GM19025 (cell line): ENCODE data around the gene DNAH2.

Experiments
- ATAC-seq: cut with Tn5 transposase; IDR thresholded peaks from one replicate; pipeline ENCODE4 v1.9.1; 2021; ENCODE audit warnings: mild to moderate bottlenecking, low read depth, moderate library complexity; ENCODE audit not compliant: unreplicated experiment

DNAH2 gene

GRCh38 chr17:7836596-7837407, 119.3 kb downstream of the DNAH2 start:
- ATAC-seq = no peak

- no peak for ATAC-seq
Measured at GRCh38 chr17:7837408-7838088, 120.0 kb downstream of the DNAH2 start.

GRCh38 chr17:7838090-7839075, 120.8 kb downstream of the DNAH2 start:
- ATAC-seq = no peak

GRCh38 chr17:7839190-7839875, 121.8 kb downstream of the DNAH2 start:
- ATAC-seq = no peak

GRCh38 chr17:7839876-7840261, 122.3 kb downstream of the DNAH2 start:
- no peak for ATAC-seq

GRCh38 chr17:7840441-7840840, 122.9 kb downstream of the DNAH2 start:
- ATAC-seq = no peak

- no peak for ATAC-seq
Measured at GRCh38 chr17:7840875-7841274, 123.3 kb downstream of the DNAH2 start.

- peak; percentile 7 for ATAC-seq
Measured at GRCh38 chr17:7841396-7841914, 123.9 kb downstream of the DNAH2 start.

- peak; percentile 14 for ATAC-seq
Measured at GRCh38 chr17:7841915-7842379, 124.4 kb downstream of the DNAH2 start.

- peak; percentile 28 for ATAC-seq
Measured at GRCh38 chr17:7842380-7843256, 125.1 kb downstream of the DNAH2 start.

GRCh38 chr17:7843257-7843535, 125.7 kb downstream of the DNAH2 start:
- ATAC-seq = no peak

- ATAC-seq = no peak
Measured at GRCh38 chr17:7843536-7844291, 126.2 kb downstream of the DNAH2 start.

- peak; percentile 45 for ATAC-seq
Measured at GRCh38 chr17:7844292-7845154, 127.0 kb downstream of the DNAH2 start.

GRCh38 chr17:7845359-7846062, 128.0 kb downstream of the DNAH2 start:
- no peak for ATAC-seq

GRCh38 chr17:7846063-7846735, 128.7 kb downstream of the DNAH2 start:
- no peak for ATAC-seq
